ENCODE results near the gene TIGD1. TPM values are rescaled to one million over a fixed set of nuclear protein-coding genes. Genes with fewer than 3 reads are reported as not detected.
"Not testable (repeated sequence)": the region's sequence is repeated elsewhere in the genome, so short reads cannot be mapped to it uniquely, and the experiment has no call there.

The TIGD1 gene
- total RNA-seq, 1 donor from 2014 or later = 11.2 TPM

DNA sequence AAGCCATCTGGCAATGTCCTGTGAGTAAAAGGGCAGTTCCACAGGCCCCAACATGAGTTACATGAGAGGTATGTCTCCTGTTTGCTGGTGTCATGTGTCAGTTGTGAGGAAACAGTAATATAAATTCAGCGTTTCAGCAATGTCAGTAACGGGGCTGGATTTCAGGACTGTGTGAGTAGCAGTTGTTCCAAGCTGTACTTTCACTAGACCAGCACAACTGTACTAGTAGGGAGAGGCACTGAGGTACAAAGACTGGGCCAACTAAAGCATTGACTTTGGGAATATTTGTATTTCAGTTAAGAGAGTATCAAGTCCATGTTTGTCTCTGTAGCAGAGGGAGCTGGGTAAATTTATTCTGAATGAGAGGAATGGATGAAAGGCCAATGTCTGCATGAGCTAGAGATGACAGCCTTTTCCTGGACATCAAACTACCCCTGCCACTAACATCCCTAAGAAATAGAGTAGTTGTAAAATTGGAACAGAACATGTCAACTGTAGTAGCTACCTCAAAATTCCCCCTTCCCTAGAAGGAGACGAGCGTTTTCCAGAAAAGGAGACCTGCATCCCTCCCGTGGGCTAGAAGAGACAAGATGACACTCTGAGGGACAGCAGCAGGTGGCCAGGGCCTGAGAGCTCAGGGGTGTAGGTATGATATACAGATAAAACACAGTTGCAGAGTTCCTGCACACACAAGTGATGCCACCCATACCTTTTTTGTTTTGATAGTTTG is 24.5 kb upstream of the TIGD1 start:
- peaks cover 19% of the 10 kb centered on the region for H3K36me3 Mint-ChIP-seq
- peaks cover 5% of the 10 kb centered on the region for H3K4me1 Mint-ChIP-seq
- no peak overlapping the region for H3K27ac Mint-ChIP-seq
- no peak overlapping the region for H3K4me3 Mint-ChIP-seq
- no peak for DNase-seq (ENCODE audit: low spot score in 2 of 2, unreplicated experiment in 2 of 2)
- no peaks in the 10 kb centered on the region for H3K9me3 Mint-ChIP-seq
- TF ChIP-seq, protein P1, sequence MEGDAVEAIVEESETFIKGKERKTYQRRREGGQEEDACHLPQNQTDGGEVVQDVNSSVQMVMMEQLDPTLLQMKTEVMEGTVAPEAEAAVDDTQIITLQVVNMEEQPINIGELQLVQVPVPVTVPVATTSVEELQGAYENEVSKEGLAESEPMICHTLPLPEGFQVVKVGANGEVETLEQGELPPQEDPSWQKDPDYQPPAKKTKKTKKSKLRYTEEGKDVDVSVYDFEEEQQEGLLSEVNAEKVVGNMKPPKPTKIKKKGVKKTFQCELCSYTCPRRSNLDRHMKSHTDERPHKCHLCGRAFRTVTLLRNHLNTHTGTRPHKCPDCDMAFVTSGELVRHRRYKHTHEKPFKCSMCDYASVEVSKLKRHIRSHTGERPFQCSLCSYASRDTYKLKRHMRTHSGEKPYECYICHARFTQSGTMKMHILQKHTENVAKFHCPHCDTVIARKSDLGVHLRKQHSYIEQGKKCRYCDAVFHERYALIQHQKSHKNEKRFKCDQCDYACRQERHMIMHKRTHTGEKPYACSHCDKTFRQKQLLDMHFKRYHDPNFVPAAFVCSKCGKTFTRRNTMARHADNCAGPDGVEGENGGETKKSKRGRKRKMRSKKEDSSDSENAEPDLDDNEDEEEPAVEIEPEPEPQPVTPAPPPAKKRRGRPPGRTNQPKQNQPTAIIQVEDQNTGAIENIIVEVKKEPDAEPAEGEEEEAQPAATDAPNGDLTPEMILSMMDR (IDR thresholded peaks at IDR 0.05; ENCODE audit: unreplicated experiment) = no peak
- H3K27me3 Mint-ChIP-seq (ENCODE audit: low read depth) = no peaks in the 10 kb centered on the region

DNA sequence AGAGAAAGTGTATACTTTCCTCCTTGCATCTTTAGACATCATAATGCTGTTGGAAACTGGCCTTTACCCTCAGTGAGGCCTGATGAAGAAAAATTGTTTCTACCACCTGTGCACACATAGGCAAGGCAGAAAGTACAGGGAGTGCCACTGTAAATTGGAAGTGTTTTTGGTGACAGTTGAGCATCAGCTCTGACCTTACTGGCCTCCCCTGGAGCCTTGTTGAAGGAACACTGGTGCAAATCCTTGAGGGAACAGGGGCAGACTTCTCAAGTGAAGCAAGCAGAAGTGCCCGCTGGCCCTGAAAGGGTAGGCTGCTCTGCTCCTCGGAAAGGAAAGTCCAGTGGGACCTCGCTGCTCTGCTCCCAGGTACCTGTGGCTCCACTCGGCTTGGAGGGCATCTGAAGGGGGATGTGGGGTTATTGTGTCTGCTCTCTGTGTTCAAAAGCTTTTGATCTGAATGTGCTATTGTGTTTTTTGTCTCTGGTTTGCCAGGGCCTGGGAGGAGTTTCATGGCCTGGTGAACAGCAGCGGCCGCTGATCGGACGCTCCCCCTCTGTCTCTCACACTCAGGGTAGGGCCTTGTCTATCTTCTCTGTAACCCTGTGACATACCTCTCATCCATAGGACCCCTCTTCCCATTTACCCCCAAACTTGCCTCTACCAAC is 23.5 kb upstream of the TIGD1 start:
- DNase-seq (ENCODE audit: low spot score in 2 of 2, unreplicated experiment in 2 of 2) = no peak
- H3K4me3 Mint-ChIP-seq = no peak overlapping the region
- H3K27me3 Mint-ChIP-seq (ENCODE audit: low read depth) = no peaks in the 10 kb centered on the region
- H3K9me3 Mint-ChIP-seq = no peaks in the 10 kb centered on the region
- peaks cover 5% of the 10 kb centered on the region for H3K4me1 Mint-ChIP-seq
- TF ChIP-seq, protein P1 (IDR thresholded peaks at IDR 0.05; ENCODE audit: unreplicated experiment) = no peak
- no peak overlapping the region for H3K27ac Mint-ChIP-seq
- H3K36me3 Mint-ChIP-seq = peaks cover 26% of the 10 kb centered on the region

DNA sequence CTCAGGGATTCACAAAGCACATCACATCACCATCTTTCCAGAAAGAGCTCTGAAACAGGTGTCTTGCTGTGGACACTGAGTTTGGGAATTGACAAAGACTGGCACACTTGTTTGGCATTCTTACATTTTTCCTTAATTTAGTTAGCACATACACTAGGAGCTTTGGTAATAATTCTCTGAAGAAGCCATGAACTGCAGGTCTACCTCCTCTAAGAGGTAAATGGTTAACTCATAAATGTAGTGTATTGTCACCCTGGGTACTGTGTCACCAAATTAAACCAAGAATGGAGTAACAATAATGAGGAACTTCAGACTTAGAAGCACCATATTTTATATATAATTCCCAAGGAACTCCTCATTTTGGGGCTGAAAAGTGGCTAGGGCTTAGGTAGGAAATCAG is 22.7 kb upstream of the TIGD1 start:
- Mint-ChIP-seq H3K4me1 (peaks cover 5% of the 10 kb centered on the region), H3K36me3 (peaks cover 26% of the 10 kb centered on the region), H3K27me3 (ENCODE audit: low read depth) (no peaks in the 10 kb centered on the region), H3K9me3 (no peaks in the 10 kb centered on the region), H3K4me3 (no peak overlapping the region), H3K27ac (no peak overlapping the region)
- no peak for DNase-seq (ENCODE audit: low spot score in 2 of 2, unreplicated experiment in 2 of 2)
- TF ChIP-seq, protein P1 (IDR thresholded peaks at IDR 0.05; ENCODE audit: unreplicated experiment) = no peak

DNA sequence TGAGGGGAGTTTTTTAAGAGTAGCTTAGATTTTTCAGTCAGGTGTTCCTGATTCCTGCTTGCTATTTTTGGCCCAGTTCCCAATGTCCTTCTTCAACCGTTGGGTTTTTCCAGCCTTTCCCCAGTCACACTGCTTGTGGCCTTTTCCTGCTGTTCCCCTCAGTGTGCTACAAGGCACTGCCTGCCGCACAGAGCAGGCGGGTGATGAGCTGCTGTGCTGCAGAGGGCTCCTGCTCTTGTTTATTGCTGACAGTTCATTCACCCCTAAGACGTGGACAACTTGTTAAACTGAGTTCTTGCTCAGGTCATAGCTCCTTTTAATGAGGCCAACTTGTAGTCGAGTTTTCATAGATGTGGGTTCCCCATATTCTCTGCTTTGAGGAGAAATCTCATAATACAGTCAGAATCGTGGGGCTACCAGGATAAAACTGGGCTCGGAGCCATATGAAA is 20.7 kb upstream of the TIGD1 start:
- Mint-ChIP-seq H3K9me3 (no peaks in the 10 kb centered on the region), H3K36me3 (peaks cover 37% of the 10 kb centered on the region), H3K27me3 (ENCODE audit: low read depth) (no peaks in the 10 kb centered on the region), H3K27ac (peak overlapping the region; percentile 54), H3K4me3 (no peak overlapping the region), H3K4me1 (peaks cover 5% of the 10 kb centered on the region)
- TF ChIP-seq, protein P1 (IDR thresholded peaks at IDR 0.05; ENCODE audit: unreplicated experiment) = no peak
- DNase-seq (ENCODE audit: low spot score in 2 of 2, unreplicated experiment in 2 of 2) = no peak

DNA sequence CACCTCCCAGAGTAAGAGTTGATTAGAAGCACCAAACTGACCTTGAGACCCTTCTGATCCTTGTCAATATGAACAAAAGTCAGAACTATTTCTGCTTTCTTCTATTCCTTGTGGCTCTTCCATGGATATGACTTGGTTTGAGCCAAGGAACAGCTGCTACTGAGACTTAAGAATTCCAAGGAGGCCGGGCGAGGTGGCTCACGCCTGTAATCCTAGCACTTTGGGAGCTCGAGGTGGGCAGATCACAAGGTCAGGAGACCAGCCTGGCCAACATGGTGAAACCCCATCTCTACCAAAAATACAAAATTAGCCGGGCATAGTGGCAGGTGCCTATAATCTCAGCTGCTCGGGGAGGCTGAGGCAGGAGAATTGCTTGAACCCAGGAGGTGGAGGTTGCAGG is 20.1 kb upstream of the TIGD1 start:
- not testable (repeated sequence) for H3K27me3 Mint-ChIP-seq (ENCODE audit: low read depth); H3K4me3 Mint-ChIP-seq; H3K4me1 Mint-ChIP-seq; H3K9me3 Mint-ChIP-seq; DNase-seq (ENCODE audit: low spot score in 2 of 2, unreplicated experiment in 2 of 2)
- Mint-ChIP-seq H3K27ac (peak overlapping the region; percentile 50), H3K36me3 (peaks cover 40% of the 10 kb centered on the region)

DNA sequence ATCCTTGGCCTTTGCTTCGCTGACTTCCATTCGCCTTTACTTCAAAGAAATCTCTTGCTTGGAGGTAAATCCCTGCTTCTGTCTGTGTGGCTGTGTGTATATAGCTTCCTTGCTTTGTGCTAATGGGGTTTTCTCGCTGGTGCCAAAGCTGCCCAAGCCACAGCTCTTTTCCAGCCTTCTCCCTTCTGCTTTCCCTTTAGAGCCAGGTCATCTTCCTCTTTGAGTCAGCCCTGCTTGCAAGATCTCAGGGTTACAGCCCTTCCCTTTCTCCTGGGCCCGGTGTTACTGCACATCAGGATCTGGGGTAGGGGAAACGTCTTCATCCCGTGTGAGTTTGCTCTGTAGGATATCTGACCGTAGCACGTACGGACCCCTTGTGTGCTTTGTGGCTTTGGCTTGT is 19.2 kb upstream of the TIGD1 start:
- no peaks in the 10 kb centered on the region for H3K9me3 Mint-ChIP-seq
- no peak overlapping the region for H3K4me3 Mint-ChIP-seq
- no peaks in the 10 kb centered on the region for H3K27me3 Mint-ChIP-seq (ENCODE audit: low read depth)
- H3K27ac Mint-ChIP-seq = no peak overlapping the region
- TF ChIP-seq, protein P1 (IDR thresholded peaks at IDR 0.05; ENCODE audit: unreplicated experiment) = no peak
- H3K4me1 Mint-ChIP-seq = peaks cover 5% of the 10 kb centered on the region
- peaks cover 44% of the 10 kb centered on the region for H3K36me3 Mint-ChIP-seq
- DNase-seq (ENCODE audit: low spot score in 2 of 2, unreplicated experiment in 2 of 2) = no peak
